HG03280 (cell line): ENCODE measurements around the gene TMEM63B.
"Not testable (repeated sequence)": the region's sequence is repeated elsewhere in the genome, so short reads cannot be mapped to it uniquely, and the experiment has no call there.

Experiments
- ATAC-seq: cut with Tn5 transposase; IDR thresholded peaks from one replicate; pipeline ENCODE4 v1.9.1; 2021; ENCODE audit warnings: mild to moderate bottlenecking, moderate library complexity; ENCODE audit not compliant: unreplicated experiment

TMEM63B gene

DNA sequence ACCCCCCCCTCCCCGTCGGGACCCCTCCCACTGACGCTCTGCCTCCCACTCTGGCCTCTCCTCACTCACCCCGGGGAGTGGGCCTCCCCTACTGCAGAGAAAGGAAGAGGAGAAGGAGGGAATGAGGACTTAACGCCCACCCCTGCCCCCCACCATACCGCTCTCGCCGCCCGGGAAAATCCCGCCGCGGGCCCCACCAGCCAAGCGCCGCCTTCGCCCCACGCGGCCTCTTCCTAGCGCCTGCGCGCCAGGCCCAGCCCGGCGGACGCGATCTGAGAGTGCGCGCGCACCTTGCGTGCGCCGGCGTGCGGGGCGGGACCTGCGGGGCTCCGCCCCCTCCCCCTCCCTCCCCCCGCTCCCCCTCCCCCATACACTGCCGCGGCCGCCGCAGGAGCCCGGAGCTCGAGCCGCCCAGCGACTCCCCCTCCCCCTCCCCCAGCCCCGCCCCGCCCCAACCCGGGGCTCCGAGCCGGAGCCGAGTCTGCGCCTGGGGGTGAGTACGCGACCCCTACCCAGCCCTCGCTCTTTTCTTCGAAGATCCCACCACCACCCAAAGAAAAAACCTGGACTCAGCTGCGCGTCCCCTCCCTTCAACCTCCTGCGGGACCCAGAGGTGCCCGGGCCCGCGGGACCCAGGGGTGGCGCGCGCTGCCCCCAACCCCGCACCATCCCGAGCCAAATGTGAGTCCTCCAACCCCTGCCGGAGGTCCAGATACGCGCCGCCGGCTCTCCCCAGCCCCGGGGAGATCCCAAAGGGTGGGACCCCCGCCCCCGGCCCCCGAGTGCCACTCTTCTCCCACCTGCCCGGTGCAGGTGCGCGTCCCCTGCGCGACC, at the start of gene TMEM63B, which contains the start of gene MRPL14:
Gene TMEM63B, plus strand, starts transcription at position 369 of the 834 bp plus-strand sequence. CDS start 7,031 bp downstream, outside the sequence.
Gene MRPL14, minus strand, starts transcription at position 267 of the 834 bp plus-strand sequence. CDS start 10,841 bp downstream, outside the sequence.
- peak; percentile 72 for ATAC-seq

- no peak for ATAC-seq
These were observed 49.0 kb upstream of the TMEM63B start for GRCh38 chr6:44078219-44078826.

DNA sequence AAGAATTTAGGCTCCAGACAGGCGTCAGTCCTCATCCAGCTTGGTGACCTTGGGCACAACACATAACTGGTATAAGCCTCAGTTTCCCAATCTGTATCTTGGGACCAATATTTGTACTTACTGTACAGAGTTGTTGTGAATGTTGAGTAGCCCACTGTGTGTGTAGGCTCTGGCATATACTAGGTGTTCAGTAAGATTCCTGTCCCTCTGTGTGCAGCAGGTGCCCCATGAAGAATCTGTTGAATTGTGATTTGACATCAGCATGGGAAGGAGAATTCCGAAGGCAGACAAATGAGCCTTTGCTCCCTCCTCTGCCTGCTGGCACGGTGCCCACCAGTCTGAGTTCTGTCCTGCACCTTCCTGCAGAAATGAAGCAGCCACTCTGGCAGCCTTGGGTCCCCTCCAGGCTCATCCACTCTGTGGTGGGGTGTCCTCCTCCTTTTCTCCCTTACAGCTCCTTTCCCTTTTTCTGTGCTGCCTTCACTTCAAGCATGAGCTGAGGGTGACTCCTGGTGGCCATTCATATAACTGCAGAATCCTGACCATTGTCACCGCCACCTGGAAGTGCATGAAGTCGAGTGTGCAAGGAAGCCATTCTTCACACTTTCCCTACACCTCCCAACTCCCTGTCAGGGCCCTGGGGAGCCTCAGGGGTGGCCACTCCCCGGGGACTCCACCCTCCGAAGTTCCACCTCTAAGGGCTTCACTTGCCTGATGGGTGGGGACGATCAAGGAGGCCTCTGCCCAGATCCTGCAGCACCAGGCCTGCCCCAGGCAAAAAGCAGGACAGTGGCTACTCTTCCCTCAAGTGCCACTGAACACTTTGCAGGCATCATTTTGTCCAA, 48.3 kb upstream of the TMEM63B start:
- ATAC-seq = no peak

DNA sequence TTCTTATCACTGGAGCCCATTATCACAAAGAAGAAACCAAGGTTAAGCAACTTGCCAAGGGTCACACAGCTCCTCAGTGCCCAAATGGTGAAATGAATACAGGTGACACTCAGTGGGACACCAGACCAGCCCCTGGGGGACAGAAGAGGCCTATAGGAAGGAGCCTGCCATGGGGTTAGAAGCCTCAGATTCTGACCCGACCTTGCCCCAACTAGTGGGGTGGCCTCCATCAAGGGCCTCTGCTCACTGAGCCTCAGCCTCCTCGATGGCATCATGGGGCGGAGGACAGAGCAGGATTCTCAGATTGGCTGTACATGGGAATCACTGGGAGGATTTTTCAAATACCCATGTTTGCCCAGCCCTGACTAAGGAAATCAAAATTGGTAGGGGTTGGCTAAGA, 47.7 kb upstream of the TMEM63B start:
- no peak for ATAC-seq

GRCh38 chr6:44080561-44081521, 46.5 kb upstream of the TMEM63B start:
- no peak for ATAC-seq

DNA sequence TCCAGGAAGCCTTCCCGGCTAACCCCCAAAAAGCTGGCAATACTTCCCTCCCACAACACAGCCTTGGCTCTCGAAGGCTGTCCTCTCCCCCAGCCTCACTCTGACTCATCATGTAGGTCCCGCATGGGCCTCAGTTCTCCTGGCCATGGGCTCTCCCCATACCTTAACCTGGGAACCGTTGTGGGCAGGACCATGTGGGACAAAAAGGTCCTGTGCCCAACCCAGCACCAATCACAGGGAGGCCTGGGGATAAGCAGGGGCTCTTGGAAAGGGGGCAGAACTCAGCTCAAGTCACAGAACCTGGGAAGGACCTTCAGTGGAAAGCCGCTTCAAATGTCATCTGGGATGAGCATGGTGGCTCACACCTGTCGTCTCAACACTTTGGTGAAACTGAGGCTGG, 45.6 kb upstream of the TMEM63B start:
- ATAC-seq = no peak

DNA sequence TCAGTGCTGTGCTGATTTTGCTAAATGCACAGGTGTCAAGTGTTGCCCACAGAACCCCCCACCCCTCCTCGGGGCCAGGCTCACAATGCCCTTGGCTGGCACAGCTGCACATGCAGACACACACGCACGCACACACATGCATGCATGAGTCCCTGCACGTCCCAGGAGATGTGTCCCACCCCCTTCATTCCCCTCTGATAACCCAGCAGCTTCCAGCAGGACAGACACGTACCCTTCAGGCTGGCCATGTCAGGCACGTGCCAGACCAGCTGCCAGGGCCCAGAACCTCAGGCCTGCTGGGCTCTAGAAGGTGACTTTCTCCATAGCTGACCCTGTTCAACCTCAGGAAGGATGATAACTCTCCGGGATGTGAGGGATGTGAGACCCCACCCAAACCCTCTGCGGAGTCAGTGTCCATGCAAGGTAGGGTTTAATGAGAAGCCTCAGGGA, 44.5 kb upstream of the TMEM63B start:
- no peak for ATAC-seq

DNA sequence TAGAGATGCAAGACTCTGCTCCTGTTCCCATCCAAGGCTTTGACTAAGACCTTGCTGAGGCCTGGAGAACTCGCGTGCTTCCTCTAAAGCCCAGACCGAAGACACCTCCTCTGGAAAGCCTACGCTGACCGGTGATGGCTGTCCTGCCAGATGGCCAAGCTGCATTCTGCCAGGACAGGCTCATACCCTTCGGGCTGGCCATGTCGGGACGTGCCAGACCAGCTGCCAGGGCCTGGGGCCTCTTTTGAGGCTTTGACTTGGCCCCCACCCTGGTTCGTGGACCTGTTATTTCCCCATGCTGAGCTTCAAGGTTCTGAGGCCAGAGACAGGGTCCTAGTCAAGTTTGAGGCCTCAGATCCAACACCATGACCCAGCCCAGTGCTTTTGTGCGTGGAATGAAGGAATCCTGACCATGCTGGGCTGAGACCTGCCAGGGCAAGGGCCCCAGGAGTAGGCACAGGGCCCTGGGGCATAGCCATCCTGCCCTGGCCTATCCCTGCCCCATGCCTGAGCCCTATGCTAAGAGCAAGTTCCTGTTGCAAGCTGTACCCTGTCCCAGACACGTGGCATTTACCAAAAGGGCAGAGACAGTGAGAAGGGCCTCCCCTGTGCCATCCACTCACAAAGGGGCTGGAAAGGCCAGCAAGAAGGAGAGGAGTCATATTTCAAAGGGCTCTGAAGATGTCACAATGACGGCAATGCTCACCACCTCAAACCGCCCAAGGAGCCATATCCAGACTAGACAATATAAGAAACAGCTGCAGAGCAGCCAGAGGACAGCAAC, 42.9 kb upstream of the TMEM63B start:
- no peak for ATAC-seq

DNA sequence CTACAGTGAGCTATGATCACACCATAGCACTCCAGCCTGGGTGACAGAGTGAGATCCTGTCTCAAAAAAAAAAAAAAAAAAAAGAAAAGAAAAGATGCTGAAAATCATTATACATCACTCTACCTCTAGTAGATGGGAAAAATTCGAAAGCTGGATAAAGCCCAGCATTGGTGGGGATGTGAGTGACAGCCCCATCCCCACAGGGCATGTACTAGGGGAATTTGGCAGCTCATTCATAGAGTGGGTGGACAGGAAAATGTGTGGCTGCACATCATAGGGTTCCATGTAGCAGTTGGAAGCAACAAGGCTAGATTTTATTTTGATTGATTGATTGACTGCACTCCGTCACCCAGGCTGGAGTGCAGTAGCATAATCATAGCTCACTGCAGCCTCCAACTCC, 42.1 kb upstream of the TMEM63B start:
- ATAC-seq = no peak

DNA sequence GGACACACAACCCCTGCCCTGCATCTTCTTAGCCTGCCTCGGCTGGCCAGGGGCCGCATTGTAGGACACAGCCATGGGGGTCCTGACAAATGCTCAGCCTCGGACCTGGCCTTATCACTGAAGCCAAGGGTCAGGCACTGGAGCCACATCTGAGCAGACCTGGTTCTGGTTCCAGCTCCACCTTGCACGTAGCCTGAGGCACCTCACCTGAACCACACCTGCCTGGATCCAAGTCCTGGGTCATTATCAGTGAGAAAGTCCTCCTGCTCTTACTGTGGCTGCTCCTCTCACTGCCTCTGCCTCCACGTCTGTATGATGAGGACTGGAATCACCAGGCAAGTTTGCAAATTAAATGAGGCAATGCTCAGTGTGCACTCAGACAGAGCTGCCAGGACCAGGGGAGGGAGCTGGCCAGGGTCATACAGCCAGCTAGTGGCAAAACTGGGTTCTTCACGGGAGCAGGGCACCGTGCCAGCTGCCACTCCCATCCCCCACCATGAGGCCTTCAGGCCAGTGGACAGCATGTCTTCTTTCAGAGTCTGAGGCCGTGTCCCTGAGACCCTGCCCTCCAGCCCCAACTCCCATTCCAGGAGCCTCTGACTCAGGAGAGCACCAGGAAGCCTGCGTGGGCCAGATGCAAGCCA, 40.3 kb upstream of the TMEM63B start:
- ATAC-seq = no peak

GRCh38 chr6:44087623-44088022, 39.7 kb upstream of the TMEM63B start:
- no peak for ATAC-seq

DNA sequence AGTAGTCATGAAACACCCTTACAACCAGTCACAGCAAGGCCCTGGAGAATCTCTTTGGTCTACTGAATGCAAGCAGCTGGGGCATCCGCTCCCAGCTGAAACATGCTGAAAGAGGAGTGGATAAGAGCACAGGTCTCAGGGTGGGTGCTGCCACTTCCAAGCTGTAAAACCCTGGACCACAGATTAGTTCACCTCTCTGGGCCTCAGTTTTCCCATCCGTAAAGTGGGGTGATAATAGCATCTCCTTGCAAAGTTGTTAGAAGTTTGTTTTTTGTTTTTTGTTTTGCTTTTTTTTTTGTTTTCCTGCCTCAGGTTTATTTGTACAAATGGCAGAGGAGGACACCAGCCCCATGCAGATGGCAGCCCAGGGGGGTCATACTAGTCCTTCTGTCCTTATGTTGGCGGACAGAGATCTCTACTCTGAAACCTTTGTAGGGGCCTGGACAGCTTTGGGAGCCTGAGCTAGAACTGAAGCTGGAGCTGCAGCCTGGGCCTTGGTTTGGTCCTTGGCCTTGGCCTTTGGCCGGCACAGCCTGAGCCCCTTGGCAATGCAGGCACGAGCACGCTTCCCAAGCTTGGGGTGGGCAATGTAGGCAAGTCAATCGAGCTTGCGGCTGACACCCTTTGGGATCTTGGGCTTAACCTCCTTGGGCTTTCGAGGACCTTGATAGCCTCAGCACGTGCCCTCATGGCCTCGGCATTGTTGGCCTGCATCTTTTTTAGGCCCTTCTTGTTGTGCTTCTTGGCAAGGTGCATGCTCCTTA, 38.3 kb upstream of the TMEM63B start:
- no peak for ATAC-seq

- no peak for ATAC-seq
These were observed 36.9 kb upstream of the TMEM63B start for GRCh38 chr6:44090465-44090864.

DNA sequence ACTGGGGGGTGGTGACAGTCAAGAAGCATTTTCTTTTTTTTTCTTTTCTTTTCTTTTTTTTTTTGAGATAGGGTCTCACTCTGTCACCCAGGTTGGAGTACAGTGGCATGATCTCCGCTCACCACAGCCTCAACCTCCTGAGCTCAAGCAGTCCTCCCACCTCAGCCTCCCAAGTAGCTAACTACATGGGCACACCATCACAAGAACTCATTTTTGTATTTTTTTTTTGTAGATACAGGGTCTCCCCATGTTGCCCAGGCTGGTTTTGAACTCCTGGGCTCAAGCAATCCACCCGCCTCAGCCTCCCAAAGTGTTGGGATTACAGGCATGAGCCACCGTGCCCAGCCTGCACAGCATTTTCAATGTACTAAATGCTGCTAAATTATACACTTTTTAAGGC, 36.0 kb upstream of the TMEM63B start:
- not testable (repeated sequence) for ATAC-seq

DNA sequence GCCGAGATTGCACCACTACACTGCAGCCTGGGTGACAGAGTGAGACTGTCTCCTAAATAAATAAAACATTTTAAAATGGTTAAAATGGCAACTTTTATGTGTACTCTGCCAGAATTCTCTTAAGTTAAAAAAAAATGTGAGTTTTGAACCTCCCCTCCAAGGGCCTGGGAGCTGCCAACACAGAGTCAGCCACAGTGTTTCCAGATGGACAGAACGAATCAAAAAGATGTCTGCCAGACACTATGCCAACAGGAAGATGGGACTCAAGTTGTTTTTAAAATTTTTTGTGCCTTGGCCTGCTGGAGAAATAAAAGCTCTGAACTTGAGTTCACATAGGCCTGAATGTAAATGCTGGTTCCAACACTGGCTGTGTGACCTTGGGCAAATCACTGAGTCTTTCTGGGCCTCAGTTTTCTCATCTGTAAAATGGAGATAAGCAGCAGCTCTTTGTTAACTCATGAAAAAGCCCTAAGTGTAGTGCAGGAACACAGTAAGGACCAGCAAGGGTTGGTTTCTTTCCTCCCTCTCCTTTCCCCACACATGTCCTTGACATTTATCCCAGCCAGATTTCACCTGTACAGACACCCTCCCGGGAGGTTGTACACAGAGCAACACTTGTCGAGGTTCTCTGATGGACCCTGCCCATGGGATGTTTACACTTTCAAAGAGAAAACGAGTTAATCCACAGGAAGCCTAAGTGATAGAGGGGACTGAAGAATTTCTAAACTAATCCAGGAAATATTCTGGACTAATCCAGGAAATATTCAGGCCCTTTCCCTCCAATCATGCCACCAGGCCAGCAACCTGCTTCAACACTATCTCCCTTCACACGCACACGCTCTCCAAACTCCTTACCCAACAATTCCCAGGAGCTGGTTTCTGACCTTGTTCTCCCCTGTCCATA, 35.1 kb upstream of the TMEM63B start:
- no peak for ATAC-seq

- no peak for ATAC-seq
These were observed 34.3 kb upstream of the TMEM63B start for GRCh38 chr6:44093066-44093465.

- ATAC-seq = no peak
These were observed 33.5 kb upstream of the TMEM63B start for GRCh38 chr6:44093750-44094402.
